K562 (cell line): Measurements from ENCODE around the gene PDE8A. TPM values are rescaled to one million over a fixed set of nuclear protein-coding genes. Genes with fewer than 3 reads are reported as not detected.

ENCODE experiments used
- BRF1 ChIP-seq: IDR thresholded peaks from 3 replicates; pipeline ENCODE4 v1.6.1; 2011; ENCODE audit warnings: borderline replicate concordance, mild to moderate bottlenecking; ENCODE audit not compliant: insufficient read length; ENCODE audit errors: extremely low read depth
- ETS2 ChIP-seq: IDR thresholded peaks from 2 replicates; pipeline ENCODE4 v1.6.1; 2016; ENCODE audit warnings: borderline replicate concordance, missing genetic modification characterization, mild to moderate bottlenecking, moderate library complexity, missing compliant biosample characterization; ENCODE audit not compliant: poor library complexity, severe bottlenecking
- GTF2F1 ChIP-seq: IDR thresholded peaks from 2 replicates; pipeline ENCODE4 v1.6.1; 2011; ENCODE audit warnings: low read depth, low read length, improper control_type of control experiment
- HDAC2 ChIP-seq: fragments of 450-650 bp; IDR thresholded peaks from 2 replicates; pipeline ENCODE4 v1.6.1; 2016; ENCODE audit warnings: mild to moderate bottlenecking
- HOXB6 ChIP-seq: fragments of 250-450 bp; sonication (Bioruptor Pico); IDR thresholded peaks from 2 replicates; pipeline ENCODE4 v1.5.1; 2022; ENCODE audit warnings: mild to moderate bottlenecking, borderline replicate concordance
- HSF4 ChIP-seq: fragments of 250-450 bp; sonication (Bioruptor Pico); IDR thresholded peaks from 2 replicates; pipeline ENCODE4 v2.1.2; 2022; ENCODE audit warnings: mild to moderate bottlenecking, moderate library complexity, borderline replicate concordance
- NFYB ChIP-seq: IDR thresholded peaks from 2 replicates; pipeline ENCODE4 v1.6.1; 2011; ENCODE audit warnings: mild to moderate bottlenecking, moderate library complexity; ENCODE audit not compliant: insufficient read length; ENCODE audit errors: extremely low read depth
- PRMT5 ChIP-seq: sonication (generic); formaldehyde crosslinking; IDR thresholded peaks from 2 replicates; pipeline ENCODE4 v1.5.0; 2020; ENCODE audit warnings: missing genetic modification reagents
- PTTG1 ChIP-seq: fragments of 450-650 bp; IDR thresholded peaks from 2 replicates; pipeline ENCODE4 v1.6.1; 2016; ENCODE audit warnings: low read depth, mild to moderate bottlenecking, missing genetic modification characterization, missing compliant biosample characterization
- RBM17 ChIP-seq: fragments of 200-400 bp; formaldehyde crosslinking; IDR thresholded peaks from 2 replicates; pipeline ENCODE4 v1.6.1; 2017; ENCODE audit warnings: low read depth, mild to moderate bottlenecking, low read length, borderline replicate concordance
- SMARCB1 ChIP-seq: IDR thresholded peaks from 2 replicates; pipeline ENCODE4 v1.6.1; 2011; ENCODE audit warnings: improper control_type of control experiment, low read depth; ENCODE audit not compliant: insufficient read length
- SRSF9 ChIP-seq: fragments of 200-400 bp; formaldehyde crosslinking; IDR thresholded peaks from 2 replicates; pipeline ENCODE4 v1.6.1; 2017; ENCODE audit warnings: low read depth, low read length, borderline replicate concordance
- TCF15 ChIP-seq: fragments of 250-450 bp; sonication (Bioruptor Pico); IDR thresholded peaks from 2 replicates; pipeline ENCODE4 v1.8.0; 2022; ENCODE audit warnings: moderate library complexity, mild to moderate bottlenecking, inconsistent platforms
- TOE1 ChIP-seq, 2 experiments: fragments of 450-650 bp in 1 of 2; sonication (generic) in 1 of 2; formaldehyde crosslinking in 1 of 2; IDR thresholded peaks; 2 replicates each; pipeline versions ENCODE4 v1.7.1 to v1.8.0; 2016 to 2022; ENCODE audit warnings: borderline replicate concordance in 2 of 2, mild to moderate bottlenecking in 2 of 2, antibody characterized with exemption in 1 of 2, inconsistent platforms in 1 of 2, low read depth in 1 of 2, missing genetic modification reagents in 1 of 2, moderate library complexity in 1 of 2
- ZBTB49 ChIP-seq: sonication (generic); formaldehyde crosslinking; IDR thresholded peaks from 2 replicates; pipeline ENCODE4 v1.8.0; 2022; ENCODE audit warnings: missing genetic modification reagents, mild to moderate bottlenecking, borderline replicate concordance
- ZKSCAN8 ChIP-seq: fragments of 200-800 bp; sonication (Bioruptor generic); IDR thresholded peaks from 2 replicates; pipeline ENCODE4 v1.6.1; 2016; ENCODE audit warnings: missing genetic modification characterization, missing compliant biosample characterization
- ZNF184 ChIP-seq: sonication (generic); formaldehyde crosslinking; IDR thresholded peaks from 2 replicates; pipeline ENCODE4 v1.5.0; 2020; ENCODE audit warnings: missing genetic modification reagents
- ZNF239 ChIP-seq: fragments of 250-450 bp; sonication (Bioruptor Pico); IDR thresholded peaks from 2 replicates; pipeline ENCODE4 v1.4.0; 2020; ENCODE audit warnings: mild to moderate bottlenecking
- ZNF311 ChIP-seq: fragments of 250-450 bp; sonication (Bioruptor Pico); IDR thresholded peaks from 2 replicates; pipeline ENCODE4 v1.4.0; 2020; ENCODE audit warnings: mild to moderate bottlenecking, moderate library complexity
- ZNF609 ChIP-seq: sonication (generic); formaldehyde crosslinking; IDR thresholded peaks from 2 replicates; pipeline ENCODE4 v1.8.1; 2023; ENCODE audit warnings: missing genetic modification reagents, mild to moderate bottlenecking, borderline replicate concordance
- polyA plus RNA-seq, 8 experiments: library from polyadenylated mRNA; depleted of rRNA in 4 of 8; stranded (reverse) in 5 of 8; unstranded in 3 of 8; fragments of >200 nt; fragmentation: Nextera tagmentation in 2 of 8; fragmentation: Illumina TruSeq in 1 of 8; extraction: Ambion mirVana in 2 of 8; extraction: Trizol in 1 of 8; gene quantifications; 2 replicates each; pipeline versions ENCODE4 v1.2.1 to v1.2.3, GENCODE V29; 2011 to 2014; ENCODE audit warnings: inconsistent platforms in 1 of 8, missing spikeins in 1 of 8
- total RNA-seq, 7 experiments: library from RNA; depleted of rRNA in 6 of 7; stranded (reverse); fragments of >200 nt in 6 of 7; fragmentation: Illumina TruSeq in 2 of 7; extraction: Trizol in 2 of 7; gene quantifications; 2 replicates each; pipeline versions ENCODE4 v1.2.1 to v1.2.3, GENCODE V29; 2011 to 2021; ENCODE audit warnings: low replicate concordance in 1 of 7

Gene PDE8A
- total and polyA plus RNA-seq, 9 of the 15 experiments (the other 6 are each of a cell fraction or from before 2014, with no cell fraction given), result 5.9 to 40.3 (median 19.8) TPM

- TF ChIP-seq ZNF311 (CRISPR knock-in tag), result no peak
- TF ChIP-seq ZNF609 (CRISPR knock-in tag), result no peak
- TF ChIP-seq ZKSCAN8 (CRISPR knock-in tag), result no peak
- TF ChIP-seq ETS2, result no peak
- no peak for TF ChIP-seq ZNF184 (CRISPR knock-in tag)
- no peak for TF ChIP-seq TCF15 (CRISPR knock-in tag)
- TF ChIP-seq HOXB6, result no peak
- TF ChIP-seq PRMT5 (CRISPR knock-in tag), result no peak
- TF ChIP-seq PTTG1 (tag), result no peak
- no peak for TF ChIP-seq SRSF9
- no peak for TF ChIP-seq SMARCB1
- TF ChIP-seq HSF4 (CRISPR knock-in tag), result no peak
- TF ChIP-seq HDAC2, result no peak
- TF ChIP-seq ZNF239 (CRISPR knock-in tag), result no peak
- TF ChIP-seq BRF1, result no peak
- TF ChIP-seq NFYB, result no peak
- no peak for TF ChIP-seq RBM17
- no peak for TF ChIP-seq ZBTB49 (CRISPR knock-in tag)
- TF ChIP-seq TOE1 (IDR thresholded peaks at IDR 0.05; ENCODE audit: borderline replicate concordance), result no peak
- no peak for TF ChIP-seq TOE1 (CRISPR knock-in tag; IDR thresholded peaks at IDR 0.05; ENCODE audit: borderline replicate concordance, low read depth)
- no peak for TF ChIP-seq GTF2F1
Observed at GRCh38 chr15:84992157-84992944, 10.7 kb downstream of the PDE8A start (continued).
